Inflammatory macrophage treated with lipopolysaccharide for 1 hour (primary cell): ENCODE measurements around the gene SAMD11.

Experiments
- DNase-seq, 2 donors: peaks; one replicate each; pipeline ENCODE4 v3.0.0-alpha.2; 2020 to 2022

The SAMD11 gene

DNA sequence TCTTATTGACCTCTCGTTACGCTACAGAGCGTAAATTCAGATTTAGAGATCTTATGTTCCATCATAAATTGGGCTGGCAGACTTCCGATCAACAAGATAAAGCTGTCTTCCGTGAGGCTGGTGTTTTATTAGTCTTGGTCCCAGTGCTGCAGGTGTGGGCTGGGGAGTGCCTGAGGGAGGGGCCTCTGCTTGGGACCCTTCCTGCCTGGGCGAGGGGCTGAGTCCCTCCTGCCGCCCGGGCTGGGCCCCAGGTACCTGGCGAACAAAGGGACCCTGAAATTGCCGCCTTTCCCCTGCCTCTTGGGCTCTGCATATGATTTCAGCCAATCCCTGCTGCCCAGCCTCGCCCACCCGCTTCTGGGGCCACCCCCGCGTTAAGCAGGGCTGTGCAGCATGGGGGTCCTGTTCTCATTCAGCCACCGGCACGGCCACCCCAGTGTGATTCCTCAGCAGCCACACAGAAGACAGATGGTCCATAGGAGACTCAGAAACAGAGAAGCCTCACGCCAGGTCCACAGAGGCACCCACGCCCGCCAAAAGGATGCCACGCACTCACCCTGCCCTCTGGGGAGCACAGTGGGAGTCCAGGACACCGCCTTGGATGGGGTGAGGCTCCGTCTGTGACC, 6.1 kb upstream of the SAMD11 start:
- no peak for DNase-seq

DNA sequence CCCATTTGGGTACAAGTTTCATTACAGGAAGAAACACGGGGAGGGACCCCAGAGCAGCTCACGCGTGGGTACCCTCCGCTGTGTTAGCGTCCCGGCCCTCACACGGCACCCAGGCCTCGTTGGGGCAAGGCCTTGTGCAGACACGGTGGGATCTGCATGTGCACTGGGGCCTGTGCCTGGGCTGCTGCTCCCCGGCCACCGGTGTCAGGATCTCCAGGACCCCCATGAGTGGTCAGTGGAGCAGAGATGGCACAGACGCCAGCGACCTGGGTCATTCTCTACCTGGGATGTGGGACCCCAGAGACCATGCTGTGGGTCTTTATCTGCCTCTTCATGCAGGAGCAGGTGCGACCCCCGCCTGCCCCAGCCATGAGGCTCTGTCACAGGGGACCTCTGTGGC, 5.4 kb upstream of the SAMD11 start:
- no peak for DNase-seq

DNA sequence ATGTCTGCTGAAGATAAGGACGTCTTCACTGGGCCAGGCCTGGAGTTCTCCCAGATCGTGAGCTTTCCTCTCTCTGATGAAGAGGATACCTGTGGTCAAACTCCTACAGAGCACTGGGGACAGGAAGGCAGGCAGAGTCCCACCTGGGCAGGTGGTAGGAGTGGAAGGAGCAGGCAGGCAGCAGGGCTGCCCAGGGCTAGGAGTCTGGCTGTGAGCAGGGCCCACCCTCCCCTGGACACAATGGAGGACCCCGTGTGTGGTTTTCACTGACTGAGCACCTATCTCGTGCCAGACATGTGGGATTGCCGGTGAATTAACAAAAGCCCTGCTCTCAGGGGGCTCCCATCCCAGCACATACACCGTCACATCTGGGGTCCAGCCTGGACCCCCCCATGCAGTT, 4.9 kb upstream of the SAMD11 start:
- no peak for DNase-seq

DNA sequence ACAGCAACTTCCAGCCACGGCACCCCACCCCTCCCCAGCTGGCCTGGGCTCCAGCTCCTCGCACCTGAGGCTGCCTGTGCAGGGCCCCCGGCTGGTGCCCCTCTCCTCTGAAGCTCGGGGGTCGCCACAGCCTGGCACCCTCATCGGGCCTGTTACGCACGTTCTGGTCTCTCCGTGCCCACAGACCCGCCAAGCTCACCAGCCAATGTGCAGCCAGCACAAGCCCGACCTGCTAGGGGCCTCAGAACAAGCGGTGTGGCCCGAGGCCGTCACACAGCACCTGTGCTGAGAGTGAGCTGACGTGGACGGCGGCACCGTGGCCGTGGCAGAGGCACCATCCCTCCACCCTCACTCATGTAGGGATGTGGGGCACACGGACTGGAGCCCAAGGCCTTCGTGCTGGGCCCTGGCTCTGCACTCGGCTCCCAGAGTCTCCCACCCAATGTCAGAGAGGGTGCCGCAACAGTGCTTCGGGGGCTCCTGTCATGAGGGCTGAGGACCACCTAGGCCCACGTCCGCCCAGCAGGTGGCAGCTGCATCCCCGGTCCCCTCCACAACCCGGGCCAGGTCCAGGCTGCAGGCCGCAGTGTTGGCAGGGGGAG, 4.4 kb upstream of the SAMD11 start:
- no peak for DNase-seq

DNA sequence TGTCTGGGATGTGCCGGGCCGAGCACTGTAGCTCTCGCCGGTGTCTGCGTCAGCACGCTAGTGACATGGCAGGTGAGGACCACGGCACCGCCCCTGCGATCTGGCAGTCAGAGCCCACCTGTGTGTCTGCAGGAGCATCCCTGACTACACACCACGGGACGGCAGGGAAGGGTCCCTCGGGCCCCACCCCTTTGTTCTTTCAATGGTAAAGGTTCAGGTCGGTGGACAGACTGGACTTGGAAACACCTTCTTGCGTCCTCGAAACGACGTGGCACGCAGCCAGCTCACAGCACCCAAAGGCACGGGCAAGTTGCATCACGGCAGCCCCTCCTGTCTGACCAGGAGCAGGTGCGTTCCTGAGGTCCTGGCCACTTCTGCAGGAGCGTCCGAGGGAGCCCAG, 3.7 kb upstream of the SAMD11 start:
- DNase-seq = no peak

DNA sequence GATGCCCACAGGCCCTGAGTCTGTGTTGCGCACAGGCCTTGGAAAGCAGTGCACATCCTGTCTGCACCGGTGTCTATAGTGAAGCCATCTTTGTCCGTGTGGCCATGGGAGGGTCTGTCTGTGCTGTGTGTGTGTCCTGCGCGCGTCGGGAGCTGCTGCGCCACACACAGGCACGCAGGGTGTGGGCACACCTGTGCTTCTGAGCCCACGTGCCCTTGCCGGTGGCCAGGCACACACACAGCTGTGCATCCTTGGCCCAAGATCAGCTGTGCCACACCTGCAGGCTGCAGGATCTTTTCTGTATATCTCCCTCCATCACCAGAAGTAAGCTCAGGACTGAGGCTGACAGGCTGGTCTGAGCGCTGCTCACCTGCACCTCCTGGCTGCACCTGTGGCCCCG, 3.2 kb upstream of the SAMD11 start:
- no peak for DNase-seq

DNA sequence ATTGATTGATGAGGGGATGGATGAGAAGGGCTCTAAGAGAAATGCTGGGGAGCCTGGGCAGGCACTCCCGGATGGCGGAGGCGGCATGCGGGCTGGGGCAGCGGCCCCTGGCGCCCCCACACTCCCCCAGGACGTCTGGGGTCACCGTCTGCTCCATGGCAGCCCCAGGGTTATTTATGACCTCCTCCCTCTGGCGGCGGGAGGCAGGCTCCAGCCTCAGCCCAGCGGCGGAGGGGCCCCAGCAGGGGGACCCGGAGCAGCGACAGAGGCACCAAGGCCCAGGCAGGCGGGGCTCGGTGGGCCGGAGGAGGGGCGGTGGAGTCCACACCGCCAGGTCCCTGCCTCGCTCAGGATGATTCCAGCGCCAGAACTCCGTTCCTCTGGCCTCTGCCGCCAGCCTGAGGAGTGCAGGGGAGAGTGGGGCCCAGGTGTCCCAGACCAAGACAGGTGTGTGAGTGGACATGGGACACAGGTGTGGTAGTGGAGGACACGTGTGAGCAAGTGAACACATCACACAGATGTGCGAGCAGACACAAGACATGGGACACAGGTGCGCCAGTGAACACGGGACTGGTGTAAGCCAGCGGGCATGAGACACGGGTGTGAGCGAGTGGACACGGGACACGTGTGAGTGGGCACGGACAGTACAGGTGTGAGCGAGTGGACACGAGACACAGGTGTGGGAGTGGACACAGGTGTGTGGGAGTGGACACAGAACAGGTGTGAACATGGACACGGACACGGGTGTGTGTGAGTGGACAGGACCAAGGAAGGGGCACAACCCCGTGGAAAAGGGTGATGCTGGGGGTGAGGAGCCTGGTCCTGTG, 2.5 kb upstream of the SAMD11 start:
- DNase-seq = peak; percentile 39 to 68

DNA sequence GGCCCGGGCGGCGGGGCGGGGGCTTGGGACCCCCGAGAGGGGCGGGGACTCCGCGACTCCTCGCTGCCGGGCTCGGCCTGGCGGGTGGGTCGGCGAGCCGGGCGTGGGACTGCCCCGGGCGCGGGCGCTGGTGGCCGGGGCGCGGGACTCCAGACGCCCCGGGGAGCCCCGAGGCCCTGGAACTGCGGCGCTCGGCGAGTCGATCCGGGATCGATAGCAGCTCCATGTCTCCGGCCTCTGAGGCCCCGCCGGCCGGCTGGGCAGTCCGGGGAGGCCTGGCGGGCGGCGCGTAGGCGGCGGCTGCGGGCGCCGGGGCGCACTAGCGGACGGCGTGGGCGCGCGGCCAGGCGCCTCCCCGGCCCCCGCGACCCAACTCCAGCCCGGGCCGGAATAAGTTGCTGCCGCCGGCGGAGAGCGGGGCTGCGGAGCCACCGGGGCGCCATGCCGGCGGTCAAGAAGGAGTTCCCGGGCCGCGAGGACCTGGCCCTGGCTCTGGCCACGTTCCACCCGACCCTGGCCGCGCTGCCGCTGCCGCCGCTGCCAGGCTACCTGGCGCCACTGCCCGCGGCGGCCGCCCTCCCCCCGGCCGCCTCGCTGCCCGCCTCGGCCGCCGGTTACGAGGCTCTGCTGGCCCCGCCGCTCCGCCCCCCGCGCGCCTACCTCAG, 400 bp downstream of the SAMD11 start:
- DNase-seq = no peak

DNA sequence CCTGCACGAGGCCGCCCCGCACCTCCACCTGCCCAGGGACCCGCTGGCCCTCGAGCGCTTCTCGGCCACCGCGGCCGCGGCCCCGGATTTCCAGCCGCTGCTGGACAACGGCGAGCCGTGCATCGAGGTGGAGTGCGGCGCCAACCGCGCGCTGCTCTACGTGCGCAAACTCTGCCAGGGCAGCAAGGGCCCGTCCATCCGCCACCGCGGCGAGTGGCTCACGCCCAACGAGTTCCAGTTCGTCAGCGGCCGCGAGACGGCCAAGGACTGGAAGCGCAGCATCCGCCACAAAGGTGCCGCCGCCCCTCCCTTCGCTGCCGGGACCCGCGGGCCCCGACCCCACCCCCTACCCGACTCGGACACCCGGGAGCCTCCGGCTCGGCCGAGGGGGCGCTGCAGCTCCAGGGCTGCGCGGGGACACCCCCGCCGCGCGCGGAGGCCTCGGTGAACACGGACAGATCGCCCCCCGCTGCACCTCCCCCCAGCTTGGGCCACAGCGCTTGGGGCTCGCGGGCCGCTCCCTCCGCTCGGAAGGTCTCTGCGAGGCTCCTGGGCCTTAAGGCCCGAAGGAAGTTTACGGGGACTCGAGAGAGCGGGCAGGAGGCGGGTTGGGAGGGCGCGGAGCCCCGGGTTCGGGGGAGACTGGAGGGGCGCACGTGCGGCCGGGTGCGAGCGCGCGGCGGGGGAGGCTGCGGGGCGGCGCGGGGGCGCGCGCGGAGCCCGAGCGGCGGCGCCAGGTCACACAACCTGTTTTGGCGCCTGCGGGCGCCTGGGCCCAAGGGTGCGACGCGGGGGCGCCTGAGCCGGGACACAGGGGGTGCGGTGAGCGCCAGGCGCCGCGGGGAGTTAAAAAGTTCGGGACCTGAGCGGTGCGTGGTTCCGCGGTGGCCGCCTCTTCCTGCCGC, 1.2 kb downstream of the SAMD11 start:
- peak in 1 of 2 donors; percentile 19 for DNase-seq

DNA sequence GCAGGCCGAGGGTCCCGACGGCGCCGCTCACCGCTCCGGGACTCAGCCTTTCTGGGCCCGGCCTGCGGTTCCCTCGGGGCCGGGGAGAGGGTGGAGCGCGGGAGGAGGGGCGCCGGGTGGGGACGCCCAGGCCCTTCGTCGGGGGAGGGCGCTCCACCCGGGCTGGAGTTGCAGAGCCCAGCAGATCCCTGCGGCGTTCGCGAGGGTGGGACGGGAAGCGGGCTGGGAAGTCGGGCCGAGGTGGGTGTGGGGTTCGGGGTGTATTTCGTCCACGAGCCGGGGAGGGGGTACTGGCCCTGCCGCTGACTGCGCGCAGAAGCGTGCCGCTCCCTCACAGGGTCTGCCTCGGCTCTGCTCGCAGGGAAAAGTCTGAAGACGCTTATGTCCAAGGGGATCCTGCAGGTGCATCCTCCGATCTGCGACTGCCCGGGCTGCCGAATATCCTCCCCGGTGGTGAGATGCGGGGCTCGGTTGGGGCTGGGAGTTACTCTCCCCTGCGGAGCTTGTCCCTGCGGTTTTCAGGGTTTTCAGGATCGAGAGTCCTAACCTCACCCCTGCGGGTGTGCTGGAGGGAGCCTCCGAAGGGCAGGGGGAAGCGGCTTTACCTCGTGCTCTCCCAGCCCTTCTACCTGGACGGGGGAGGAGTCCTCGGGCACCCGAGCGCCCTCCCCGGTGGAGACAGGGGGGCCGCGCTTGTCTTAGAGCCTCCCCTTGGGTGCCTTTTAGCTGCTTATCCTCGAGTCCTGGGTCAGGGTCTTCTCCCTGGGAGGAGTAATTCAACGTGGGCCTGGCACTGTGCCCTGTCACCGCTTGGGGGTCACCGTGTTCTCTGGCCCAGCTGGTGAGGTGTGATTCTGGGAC, 2.1 kb downstream of the SAMD11 start:
- no peak for DNase-seq

DNA sequence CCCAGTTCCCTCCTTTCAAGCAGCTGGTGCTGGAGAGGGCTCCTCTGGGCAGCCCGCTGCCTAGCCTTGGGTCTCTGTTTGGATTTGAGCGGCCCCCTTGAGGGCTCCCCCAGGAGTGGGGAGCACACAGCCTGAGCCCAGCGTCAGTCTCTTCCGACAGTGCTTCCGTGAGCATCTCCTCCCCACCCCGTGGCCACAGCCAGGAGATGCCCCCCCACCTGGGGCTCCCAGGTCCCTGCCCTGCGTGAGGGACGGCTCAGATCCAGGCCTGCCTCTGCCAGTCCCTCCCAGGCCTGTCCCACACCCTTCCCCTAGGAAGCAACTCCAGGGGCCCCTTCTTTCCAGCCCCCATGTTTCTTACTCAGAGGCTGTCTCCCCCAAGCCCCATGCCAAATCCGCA, 3.5 kb downstream of the SAMD11 start:
- DNase-seq = no peak

DNA sequence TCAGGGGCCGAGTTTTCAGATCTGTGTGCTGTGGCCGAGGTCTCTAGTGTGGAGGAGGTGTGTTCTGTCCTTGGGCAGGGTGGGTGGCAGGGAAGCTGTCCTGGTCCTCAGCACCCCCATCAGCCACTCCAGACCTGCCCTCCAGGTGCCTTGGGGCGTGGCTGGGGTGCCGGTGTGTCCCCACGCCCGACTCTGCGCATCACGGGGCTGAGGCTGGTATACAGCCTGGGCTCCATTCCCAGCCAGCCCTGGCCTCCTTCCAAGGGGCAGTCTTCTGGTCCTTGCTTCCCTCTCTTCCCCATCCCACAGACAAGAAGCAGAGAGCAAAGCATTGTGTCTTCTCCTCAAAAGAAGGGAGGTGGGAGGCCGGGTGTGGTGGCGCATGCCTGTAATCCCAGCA, 4.0 kb downstream of the SAMD11 start:
- no peak for DNase-seq

DNA sequence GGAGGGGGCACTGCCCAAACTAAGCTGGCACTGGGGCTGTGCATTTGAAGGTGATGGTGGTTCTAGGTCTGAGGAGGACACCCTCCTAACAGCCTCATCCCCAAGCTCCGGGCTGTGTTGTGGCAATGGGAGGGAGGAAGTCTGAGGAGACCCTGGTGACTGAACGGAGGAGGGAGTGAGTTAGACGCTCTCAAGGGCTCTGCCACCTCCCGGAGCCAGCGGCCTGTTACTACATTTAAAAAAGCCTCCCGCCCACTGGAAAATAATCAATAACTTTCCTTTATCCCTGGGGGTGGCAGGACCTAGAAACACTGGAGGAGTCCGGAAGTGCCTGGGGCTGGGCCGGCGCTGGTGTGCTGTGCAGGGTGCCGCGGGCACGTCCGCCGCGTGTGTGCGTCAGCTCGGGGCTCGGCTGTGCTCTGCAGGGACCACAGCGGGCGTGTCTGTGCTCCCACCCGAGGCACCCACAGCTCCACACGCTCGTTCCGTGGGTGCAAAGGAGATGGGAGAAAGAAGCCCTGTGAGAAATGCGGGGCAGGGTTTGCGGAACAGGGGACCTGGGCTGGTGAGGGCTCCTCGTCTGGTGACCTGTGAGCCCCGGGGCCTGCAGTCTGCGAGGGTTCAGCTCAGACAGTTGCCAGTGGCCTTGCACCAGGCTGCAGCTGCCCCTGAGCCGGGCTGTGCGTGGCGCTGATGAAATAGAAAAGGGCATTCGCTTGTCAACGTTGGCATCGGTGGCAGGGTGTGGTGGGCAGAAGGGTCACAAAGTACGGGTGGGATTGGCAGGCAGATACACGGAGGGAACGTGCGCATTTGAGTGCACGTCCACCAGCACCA, 5.3 kb downstream of the SAMD11 start:
- no peak for DNase-seq

DNA sequence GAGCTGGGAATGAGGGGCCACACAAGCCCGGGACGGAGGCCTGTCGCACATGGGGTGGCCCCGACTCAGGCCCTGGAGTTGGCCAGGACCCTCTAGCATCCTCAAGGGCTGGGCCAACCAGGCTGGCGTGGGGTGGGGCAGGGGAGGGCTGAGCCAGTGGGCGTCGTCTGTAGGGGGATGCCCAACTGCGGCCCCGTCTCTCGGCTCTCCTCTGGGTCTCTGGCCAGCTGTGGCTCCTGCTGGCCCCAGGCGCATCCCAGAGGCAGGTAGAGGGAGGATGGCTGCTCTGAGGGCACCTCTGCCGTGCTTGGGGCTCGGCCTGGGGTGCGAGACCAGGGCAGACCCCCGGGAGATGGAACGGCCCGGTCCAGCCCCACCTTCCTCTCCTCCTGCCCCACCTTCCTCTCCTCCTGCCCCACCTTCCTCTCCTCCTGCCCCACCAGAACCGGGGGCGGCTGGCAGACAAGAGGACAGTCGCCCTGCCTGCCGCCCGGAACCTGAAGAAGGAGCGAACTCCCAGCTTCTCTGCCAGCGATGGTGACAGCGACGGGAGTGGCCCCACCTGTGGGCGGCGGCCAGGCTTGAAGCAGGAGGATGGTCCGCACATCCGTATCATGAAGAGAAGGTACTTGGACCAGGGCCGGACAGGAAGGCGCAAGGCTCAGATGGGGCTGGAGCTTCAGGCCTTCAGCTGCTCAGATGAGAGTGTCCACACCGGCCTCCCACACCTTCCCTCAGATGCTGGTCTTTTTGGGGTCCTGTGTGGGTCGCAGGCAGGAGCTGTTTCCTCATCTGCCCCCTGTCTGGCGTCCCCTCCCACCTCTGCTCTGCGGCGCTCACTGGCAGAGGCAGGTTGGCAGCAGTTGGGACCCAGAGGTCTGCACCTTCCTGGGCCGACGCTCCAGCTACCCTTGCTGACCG, 6.2 kb downstream of the SAMD11 start:
- DNase-seq = no peak

DNA sequence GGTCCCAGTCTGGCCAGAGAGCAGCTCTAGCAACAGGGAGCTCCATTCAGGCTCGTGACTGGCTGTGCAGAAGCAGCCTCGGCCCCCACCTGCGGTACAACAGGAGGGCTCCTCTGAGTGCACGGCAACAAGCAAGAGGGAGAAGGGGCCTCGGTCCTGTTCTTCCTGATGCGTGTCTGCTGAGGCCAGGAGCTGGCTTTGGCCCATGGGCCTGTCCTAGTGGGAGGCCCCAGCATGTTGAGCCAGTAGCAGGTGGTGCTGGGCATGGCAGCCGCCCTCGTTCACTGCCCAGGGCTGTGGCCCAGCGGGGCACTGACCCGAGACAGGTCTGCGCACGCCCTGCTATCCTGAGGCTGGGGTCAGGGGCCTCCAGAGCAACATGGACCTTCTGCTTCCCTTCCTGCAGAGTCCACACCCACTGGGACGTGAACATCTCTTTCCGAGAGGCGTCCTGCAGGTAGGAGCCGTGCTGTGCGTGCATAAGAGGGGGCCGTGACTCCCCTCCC, 7.0 kb downstream of the SAMD11 start:
- no peak for DNase-seq

DNA sequence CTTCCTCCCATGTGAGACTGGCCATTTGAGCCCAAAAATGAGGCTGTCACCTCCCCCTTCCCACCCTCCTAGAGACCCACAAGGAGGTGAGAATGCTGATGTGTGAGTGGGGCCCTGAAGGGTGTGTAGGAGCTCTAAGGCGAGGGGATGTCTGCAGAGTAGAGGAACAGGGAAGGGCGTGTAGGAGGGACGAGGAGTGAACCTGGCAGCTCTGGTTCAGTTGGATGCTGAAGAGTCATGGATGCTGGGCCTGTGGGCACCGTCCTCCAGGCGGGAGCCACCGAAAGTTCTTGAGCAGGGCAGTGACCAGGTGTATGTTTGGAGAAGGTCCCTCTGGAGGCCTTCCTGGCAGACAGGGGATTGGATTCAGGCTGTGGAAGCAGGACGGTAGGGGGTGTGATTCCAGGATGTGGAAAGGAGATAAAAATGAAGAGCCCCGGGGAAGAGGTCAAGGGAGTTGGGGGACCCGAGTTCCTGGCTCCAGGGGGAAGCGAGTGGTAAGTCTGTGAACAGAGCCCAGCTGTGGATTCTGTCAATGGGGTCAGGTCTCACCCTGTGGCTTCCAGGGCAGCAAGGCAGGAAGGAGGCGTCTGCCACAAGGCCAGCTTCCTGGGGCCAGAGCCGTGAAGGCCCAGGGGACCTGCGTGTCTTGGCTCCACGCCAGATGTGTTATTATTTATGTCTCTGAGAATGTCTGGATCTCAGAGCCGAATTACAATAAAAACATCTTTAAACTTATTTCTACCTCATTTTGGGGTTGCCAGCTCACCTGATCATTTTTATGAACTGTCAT, 7.9 kb downstream of the SAMD11 start:
- DNase-seq = no peak

DNA sequence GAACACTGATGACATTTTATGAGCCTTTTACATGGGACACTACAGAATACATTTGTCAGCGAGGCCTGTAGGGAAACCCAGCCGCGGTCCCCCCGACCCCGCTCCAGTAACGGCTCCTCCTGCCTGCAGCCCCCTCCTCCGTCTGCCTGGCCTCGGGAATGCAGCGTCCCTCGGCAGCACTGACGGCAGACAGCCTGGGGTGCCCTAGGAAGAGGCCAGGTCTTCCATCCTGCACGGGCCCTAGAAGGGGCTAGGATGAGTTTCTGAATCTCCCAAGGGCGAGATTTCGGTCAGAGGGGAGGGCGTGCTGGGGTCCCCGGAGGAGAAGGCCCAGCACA, 8.4 kb downstream of the SAMD11 start:
- DNase-seq = no peak

DNA sequence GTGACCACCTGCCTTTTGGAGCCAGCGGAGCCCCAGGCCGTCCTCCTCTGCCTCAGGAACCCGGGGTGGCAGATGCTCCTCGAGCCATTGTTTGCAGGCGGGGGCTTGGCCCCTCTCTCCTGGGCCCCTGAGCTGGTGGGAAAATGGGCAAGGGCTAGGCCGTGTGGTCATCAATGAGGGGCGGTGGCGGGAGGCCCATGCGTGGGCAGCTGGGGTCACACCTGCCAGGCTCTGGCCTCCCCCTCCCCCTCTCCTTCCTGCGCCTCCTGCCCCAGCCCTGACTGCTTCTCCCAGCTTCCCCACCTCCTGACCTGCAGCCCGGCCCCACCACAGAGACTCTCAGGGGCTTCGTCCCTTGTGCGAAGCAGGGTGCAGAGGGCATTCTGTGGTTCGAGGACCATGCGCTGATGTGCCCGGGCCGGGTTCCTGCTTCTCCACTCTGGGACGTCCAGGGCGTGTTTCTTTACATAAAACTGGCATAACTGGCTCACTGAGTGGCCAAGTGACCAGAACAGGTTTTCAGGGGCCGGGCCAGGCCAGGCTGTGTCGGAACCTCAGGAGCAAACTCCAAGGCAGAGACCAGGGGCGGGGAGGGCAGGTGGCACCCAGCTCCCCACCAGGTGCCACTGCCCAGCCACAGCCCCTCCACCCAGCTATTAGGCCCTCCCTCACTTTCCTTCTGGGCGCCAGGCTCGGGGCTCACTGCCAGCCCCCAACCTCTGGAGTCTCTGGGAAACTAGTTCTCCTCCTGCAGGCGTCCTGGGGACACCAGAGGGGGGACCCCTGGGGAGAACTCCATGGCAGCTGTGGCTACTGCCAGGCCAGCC, 9.3 kb downstream of the SAMD11 start:
- no peak for DNase-seq
